ENCODE results near the gene PIK3R3.

PIK3R3 gene

DNA sequence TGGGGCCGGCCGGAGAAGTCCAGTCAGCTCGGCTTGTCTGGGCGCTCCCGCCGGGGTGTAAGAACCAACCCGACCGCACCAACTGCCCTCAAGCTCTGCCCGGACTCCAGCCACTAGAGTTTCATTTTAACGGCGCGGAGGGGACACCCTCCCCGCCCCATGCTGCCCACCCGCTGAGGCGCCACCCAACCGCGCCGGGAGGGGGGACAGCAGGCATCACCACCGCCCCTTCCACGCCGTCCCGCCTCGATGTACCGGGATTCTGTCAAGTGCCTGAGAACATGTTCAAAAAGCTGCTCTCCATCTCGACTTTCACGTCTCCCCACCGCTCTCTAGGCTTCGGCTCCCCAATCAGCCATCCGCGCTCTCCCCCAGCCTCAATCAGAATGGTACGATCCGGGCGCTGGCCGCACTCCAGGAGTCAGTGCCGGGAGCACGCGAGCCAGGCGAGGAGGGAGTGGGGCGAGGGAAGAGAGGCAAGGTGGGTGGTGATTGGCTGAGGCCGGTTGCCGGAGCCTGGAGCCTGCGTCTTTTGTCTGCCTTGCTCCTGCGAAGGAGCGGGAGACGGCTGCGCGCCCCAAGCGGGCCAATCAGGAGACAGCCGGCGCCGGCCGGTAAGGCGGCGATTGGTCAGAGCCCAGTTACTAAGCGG is at the start of gene PIK3R3:
Gene PIK3R3 (minus strand): TSS at position 101 of the 652 bp plus-strand sequence. CDS start 677 bp downstream, outside the sequence.
- peak; percentile 95 for FAIRE-seq

DNA sequence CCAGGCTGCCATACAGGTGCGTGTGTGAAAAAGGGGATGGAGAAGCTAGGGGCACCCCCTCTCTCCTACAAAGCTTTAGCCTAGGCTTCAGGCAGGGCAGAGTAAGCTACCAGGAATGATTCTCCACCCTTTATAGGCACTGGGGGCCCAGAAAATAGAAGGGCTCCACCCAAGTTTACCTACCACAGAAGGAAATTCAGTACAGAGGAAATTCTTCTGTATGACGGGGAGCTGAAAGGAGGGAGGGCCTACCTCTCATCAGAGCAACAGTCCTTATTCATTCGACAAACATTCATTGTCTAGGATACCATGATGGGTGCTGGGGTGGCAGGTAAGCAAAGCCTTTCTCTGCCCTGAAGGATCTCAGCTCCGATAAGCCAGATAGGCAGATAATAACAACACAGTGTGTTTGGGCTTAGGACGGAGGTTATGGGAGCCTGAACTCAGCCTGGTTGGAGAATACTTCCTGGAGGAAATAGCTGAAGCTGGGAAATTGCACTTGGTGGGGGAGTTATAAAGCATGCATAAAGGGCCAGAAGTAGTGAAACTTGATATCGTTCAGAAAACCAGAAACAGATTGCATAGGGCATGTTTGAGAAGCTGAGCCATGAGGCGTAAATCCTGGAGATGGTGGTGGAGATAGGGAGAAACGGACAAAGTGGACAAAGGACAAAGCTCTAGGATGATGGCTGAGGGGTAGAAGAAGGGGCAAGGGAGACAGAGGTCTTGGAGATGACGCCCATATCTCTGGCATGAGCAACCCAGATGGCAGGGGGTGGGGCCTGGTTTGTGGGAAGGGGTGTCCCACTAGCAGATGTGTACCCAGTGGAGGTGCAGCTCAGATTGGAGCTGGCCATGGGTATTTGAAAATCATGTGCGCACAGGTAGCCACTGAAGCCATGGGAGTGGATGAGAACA is 49.2 kb upstream of the PIK3R3 start:
- no peak for FAIRE-seq

DNA sequence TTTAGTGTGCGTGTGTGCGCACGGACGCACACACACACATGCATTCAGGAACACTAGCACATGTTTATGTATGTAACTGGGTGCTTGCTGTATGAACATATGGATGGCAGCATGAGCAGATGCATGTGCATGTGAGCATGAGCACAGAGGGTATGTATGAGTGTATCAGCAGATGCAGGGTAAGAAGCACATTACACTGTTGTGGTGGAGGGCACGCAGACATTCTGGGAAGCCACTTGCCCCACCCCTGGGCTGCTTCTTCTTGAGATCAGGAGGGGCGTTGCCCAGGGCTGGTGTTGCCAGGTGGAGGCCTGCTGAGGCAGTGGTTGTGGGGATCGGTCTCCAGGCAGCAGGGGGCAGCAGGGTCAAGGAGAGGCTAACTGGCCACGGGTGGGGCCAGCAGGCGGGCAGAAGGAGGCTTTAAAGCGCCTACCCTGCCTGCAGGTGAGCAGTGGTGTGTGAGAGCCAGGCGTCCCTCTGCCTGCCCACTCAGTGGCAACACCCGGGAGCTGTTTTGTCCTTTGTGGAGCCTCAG is 47.7 kb upstream of the PIK3R3 start:
- FAIRE-seq: no peak

DNA sequence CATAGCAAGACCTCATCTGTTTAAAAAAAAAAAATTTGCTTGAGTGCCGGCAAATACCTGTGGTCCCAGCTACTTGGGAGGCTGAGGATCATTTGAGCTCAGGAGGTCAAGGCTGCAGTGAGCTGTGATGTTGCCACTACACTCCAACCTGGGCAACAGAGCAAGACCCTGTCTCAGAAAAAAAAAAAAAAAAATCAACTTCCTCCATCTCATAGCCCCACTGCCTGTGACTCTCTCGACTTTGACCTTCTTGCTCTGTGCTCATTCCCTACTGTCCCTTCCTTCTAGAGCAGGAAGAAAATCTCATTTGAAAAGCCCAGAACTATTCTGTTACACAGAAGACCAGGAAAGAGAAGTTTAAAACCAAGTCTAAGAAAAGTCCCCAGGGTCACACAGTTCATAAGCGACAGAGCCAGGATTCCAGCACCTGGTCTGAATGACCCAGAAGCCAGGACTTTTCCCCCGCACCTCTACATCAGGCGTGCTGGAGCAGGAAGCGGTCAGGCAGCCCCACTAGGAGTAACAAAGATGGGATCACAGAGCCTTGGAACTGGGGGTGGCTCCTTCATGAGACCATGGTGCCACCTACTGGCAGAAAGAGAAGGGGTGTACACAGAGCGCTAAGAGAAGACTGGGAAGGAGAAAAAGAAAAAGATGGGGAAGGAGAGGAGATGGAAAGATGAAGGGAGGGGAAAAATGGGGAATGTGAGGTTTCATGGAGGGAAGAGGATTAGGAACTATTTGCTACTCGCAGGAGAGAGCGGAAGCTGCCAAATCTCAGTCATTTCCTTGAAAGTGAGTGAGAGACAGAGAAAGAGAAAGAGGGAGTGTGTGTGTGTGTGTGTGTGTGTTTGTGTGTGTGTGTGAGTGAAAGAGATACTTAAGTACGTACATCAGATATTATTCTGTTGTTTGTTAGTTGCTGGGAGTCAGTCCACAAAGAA is 47.0 kb upstream of the PIK3R3 start:
- FAIRE-seq: no peak

DNA sequence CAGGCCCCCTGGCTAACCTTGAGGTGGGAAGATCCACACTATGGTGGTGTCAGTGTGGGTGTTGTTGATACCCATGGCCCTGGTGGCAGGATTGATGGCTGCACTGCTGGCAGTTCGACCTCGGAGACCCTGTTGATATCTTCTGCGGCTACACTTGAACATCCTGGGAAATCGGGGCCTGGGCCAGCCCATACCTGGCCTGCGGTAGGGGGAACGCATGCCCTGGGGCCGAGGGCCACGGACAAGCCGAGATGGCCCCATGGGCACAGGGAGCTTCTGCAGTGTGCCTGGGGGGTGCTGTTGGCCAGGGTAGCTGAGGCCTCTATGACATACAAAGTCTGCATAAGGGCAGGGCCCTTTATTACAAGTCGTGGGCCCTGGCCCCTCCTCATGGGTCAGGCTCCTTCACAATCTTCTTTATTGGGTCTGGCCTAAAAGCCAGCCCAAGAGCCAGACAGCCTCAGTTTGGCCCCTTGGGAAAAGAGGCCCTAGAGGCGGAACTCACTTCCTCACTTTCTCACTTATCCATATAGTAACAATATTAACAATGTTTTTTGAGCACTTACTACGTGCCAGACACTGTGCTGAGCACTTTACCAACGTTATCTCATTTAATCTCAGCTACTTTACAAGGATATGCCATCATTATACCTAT is 43.9 kb upstream of the PIK3R3 start, which contains the start of gene P3R3URF:
Gene P3R3URF (minus strand): TSS at position 278 of the 655 bp plus-strand sequence. CDS start 17 bp downstream, at position 261.
- no peak for FAIRE-seq

DNA sequence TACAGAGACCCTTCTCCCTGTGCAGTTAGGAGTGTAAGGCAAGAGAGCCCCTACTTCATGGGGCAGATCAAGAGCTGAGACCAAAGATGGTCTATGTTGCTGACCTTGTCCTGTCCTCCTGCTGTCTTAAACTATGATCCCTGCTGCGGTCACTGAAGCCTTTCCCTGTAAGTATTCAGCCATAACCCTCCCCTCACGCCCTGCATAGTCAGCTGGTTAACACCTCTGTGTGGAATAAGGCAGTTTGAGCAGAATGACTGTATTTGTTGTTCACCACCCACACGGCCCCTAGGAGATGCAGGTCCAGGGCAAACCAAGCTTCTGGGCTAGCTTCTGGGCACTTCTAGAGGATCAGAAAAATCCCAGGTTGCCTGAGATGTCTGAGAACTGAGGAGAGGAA is 42.8 kb upstream of the PIK3R3 start:
- no peak for FAIRE-seq

DNA sequence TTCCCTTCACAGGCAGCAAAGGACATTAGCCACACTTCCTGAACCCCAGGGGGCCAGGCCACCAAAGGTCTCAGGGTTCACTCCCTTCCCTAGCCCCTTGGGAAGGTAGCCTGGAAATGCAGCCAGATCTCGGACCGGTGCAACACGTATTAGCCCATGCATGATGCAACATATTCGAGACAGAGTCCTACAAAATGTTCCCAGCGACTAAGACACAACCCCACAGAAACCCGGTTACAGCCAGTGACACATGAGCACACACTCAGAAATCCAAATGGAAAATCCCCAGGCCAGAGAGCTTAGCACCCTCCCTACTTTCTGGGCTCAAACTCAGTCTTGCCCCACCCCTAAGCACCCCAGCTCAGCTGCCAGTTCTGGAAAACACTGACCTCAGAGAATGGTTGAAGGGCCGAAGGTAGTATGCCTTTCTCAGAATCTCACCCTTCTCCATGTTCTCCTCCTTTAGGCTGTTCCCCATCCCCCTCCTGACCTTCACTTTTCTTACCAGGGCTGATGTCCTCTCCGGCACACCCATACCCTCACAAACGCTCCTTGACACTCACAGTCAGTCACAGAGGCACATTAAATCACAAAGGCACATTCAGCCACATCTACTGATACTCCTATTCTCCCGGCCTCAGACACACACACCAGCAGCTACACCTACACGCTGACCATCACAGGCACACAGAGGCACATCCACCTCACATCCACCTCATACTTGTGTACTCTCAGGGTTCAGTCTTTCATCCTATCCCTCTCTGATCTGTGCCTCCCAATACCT is 42.2 kb upstream of the PIK3R3 start, which contains the start of gene TSPAN1:
Gene TSPAN1 (plus strand): TSS at position 640 of the 784 bp plus-strand sequence. CDS start 6,021 bp downstream, outside the sequence.
- no peak for FAIRE-seq

DNA sequence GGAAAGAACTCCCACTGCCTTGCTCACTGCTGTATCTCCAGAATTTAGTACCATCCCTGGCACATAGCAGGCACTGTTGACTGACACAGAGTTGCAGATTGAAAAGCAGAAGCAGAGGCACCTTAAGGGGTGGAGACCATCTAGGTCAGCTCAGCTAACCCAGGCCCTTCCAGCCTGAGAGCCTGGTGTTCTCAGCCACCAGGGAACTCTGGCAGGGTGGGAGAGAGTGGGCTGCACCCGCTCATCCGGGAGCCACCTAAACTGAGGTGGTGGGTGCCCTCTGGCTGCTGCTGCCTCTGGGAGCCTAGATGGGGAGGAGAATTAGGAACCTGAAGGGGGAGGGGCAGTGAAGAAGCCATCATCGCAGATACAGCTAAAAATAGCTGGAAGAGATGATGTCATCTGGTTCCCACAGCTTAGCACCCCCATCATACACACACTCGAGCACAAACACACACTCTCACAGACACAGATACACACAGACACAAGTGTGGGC is 41.0 kb upstream of the PIK3R3 start:
- FAIRE-seq: no peak

DNA sequence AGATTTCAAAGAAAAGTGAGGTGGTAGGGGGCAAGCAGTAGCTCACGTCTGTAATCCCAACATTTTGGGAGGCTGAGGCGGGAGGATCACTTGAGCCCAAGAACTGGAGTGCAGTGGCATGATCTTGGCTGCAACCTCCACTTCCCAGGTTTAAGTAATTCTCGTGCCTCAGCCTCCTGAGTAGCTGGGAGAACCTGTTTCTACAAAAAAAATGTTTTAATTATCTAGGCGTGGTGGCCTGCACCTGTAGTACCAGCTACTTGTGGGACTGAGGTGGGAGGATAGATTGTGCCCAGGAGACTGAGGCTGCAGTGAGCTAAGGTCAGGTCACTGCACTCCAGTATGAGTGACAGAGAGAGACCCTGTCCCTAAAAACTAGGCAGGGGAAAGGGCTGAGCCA is 39.9 kb upstream of the PIK3R3 start:
- no peak for FAIRE-seq

DNA sequence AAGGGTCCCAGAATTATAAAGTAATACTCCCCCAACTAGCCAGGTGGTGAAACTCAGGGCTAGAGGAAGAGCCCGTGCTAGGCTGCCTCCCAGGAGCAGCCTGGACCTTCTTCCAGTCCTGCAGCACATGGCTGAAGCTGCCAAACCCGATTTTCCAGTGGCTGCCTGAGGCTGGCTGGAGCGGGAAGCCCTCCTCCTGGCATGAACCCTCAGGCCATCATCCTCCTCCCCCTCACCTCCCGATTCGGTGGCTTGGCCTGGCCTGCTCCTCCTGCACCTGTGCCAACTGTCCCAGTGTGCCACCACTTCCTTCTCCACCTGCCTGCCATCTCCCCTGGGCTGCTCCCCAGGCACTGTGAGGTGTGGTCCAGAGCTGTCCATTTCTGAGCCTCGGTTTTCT is 39.4 kb upstream of the PIK3R3 start:
- no peak for FAIRE-seq

DNA sequence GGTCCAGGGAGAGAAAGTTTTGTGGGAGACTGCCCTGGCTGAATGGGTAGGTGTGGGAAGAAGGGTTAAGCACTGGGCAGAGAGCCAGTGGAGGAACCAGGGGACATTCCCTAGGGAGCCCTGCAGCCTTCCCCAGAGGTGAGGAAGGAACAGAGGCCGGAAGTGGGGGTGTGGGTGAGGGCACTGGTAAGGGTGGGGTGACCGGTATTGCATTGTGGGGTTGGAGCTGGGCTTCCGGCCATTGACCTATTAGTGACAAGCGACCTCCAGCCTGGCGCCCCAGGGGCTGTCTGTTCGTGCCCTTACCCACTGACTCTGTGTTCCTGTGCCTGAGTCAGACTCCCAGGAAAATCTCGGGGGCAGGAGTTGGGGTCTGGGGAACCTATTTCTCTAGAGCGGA is 38.9 kb upstream of the PIK3R3 start:
- no peak for FAIRE-seq

DNA sequence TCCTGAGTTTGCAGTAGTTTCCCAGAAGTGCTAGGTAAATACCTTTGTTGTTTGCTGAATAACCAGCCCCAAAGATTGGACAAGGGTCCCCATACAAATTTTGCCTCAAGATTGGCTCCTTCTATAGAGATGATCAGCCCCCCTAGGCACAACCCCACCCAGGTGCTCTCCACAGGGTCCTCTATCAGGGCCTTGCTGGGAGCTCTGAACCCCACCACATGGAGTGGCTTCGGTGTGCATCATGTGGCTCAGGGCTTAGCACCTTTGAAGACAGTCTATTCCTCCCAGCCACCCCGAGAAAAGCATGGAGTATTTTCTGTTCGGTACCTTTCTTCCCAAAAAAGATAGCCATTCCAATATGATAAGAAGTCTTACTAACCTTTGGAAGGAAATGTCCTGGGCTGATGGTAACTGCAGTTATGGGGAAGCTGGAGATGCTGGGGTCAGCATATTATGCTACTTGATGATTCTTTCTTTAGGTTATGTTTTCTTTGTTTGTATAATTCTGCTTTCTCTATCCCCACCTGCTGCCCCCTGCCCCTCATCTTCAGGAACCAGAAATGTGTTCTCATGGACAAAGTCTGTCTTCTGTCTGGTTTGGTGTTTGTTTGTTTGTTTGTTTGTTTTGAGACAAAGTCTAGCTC is 37.5 kb upstream of the PIK3R3 start:
- no peak for FAIRE-seq

DNA sequence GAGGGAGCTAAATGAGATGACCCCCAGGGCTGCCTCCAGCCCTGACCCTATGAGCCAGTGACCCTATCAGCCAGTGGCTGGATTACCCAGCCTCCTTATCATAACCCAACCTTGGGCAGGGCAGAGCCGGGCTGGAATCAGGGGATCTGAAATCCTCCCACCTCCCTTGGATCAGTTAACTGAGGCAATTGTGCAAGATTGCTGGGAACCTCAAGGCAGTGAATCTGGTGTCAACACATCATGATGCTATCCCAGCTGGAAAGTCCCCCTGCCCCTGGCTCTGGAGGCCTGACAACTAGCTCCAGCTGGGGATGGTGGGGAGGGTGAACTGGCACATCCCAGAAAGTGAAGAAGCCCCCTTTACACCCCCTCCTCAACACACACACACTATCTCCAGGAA is 36.0 kb upstream of the PIK3R3 start:
- FAIRE-seq: no peak

DNA sequence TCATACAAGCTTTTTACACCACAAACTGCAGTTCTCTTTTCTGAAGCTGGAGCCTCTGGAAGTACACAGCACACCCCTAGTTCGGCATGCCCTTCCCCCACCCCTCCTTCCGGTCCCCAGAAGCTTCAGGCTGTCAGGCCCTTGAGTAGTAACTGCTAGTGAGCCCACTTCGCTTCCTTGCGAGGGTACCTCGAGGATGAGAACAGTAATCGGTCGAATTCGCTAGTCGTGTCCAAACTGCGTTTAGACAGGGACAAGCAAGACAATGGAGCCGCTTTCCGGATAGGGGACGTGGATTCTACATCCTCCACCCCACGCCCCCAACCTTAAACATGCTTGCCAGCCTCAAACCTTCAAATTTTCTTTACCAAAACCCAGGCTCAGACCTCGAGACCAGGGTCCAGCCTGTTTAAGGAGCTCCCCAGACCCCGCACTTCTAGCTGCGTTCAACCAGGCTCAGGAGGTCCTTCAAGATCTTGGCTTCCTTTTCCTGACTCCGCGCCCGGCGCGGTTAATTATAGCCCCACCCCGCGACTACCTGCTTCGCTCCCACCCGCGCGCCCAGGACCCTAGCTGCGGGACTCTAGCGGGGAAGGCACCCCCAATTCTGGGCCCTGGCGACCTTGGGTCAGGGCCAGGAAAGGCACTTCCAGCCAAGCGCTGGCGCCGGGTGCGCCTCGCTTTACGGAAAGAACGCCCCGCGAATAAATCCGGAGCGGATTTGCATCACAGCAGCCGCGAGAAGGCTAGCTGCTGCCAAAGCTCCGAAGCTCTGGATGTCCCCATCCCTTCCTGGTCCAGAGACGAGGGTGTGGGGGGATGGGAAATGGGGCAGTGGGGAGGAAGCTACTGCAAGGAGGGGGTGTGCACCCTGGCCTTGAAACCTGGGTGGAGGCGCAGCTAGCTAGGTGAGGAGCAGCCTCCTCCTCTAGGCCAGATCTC is 34.4 kb upstream of the PIK3R3 start:
- no peak for FAIRE-seq

DNA sequence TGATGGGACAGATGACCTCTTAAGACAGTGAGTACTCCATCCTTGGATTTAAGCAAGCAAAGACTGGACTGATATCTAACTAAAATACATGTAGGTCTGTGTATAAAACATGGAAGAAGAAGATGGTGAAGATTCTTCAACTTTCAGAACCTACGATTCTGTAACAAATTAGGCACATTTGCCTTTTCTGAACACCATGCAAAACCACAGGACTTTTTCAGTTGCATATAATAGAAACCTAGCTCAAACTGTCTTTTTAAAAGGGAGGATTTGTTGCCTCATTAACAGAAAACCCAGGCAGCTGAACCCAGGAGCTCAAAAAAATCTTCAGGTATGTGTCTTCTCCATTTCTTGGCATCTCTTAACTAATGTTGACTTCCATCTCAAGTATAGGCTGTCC is 27.8 kb upstream of the PIK3R3 start:
- FAIRE-seq: no peak

DNA sequence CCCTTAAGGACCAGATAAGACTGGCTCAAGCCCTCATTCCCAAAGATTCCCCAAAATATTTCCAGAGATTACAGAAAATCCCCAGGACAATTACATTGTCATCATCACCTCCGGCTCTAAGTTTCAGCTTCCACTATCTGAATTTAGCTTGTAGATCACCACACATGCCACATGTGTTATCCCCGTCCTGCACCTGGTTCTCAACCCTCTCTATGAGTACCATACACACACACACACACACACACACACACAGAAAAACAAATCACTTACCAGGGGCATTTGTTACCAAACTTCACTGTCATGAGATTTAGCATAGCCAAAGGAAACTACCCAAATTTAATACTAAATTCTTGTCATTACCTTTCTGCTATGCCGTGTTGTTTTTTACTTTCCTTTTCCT is 27.1 kb upstream of the PIK3R3 start:
- no peak for FAIRE-seq

DNA sequence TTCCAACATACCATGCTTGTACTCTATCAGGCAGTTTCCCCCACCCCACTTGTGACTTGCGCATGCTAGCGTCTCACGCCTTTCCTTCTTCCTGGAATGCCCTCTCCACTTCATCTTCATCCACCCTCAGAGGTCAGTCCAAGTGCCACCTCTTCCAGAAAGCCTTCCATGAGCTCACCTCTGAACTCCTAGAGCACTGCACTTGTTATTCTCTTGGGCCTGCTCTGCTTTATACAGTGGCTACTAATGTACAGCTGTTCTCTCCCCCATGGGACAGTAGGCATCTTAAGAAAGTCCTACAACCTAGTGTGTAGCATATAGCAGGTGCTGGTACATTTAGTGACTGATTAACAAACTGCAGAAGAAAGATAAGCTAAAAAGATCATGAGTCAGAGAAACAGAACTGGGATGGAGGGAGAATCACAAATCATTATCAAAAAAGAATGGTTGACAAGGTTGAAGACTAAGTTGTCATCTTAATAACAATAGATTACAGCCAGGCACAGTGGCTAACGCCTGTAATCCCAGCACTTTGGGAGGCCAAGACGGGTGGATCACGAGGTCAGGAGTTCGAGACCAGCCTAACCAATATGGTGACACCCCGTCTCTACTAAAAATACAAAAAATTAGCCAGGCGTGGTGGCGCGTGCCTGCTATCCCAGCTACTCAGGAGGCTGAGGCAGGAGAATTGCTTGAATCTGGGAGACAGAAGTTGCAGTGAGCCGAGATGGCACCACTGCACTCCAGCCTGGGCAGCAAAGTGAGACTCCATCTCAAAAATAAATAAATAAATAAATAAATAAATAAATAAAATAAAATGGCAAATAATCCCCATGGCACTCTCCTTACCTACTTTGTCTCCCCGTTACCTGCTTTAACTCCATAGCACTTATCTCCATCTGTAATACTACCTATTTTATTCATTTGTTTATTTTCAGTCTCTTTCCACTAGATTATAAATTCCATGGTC is 26.2 kb upstream of the PIK3R3 start:
- FAIRE-seq: no peak

DNA sequence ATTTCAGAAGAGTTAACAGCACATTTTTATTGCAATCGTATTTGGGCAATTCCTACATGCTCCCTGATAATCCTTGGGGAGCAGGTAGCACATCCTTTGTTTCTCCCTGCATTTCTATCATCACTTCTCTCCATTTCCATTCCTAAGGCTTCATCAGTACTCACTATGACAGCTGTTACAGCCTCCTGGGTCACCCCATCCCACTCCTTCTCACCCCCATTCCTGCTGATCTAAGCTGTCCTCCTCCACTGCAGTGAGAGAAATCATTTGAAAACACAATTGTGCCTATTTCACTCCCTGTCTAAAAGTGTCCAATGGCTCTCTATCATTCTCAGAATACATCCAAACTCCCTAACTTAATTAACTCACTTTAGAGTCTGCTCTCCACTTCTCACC is 25.5 kb upstream of the PIK3R3 start:
- FAIRE-seq: no peak
